Heart left ventricle (tissue), 13 donors: ENCODE data around the gene PTH2R.

Experiments used
- CTCF ChIP-seq, 12 donors: fragments of 200-600 bp; sonication (generic) in 4 of 12; IDR thresholded peaks; one replicate each; pipeline versions ENCODE4 v1.5.0 to v1.8.0; 2018 to 2022; ENCODE audit warnings: antibody characterized with exemption in 12 of 12, mild to moderate bottlenecking in 5 of 12
- POLR2A ChIP-seq, 2 donors: fragments of 450-650 bp; IDR thresholded peaks; one replicate each; pipeline ENCODE4 v1.6.1; 2017; ENCODE audit warnings: antibody characterized with exemption in 2 of 2, mild to moderate bottlenecking in 2 of 2, moderate library complexity in 2 of 2
- donor health status: ischemic (EF 13 %, LVEDD 7.1; RV severe dilation, severe dysfunction).
- donor health status: DM: no; HTN: yes; CAD: no.
- donor health status: DM: no; HTN: no; CAD: no.
- donor health status: ischemic (EF 25% LVEDD 6.9; RV normal size, moderate dysfunction).
- donor health status: ischemic (EF 25% LVEDD 5.7; RV mildly dilated, moderate dysfunction).
- donor health status: ischemic (EF 35%, LVEDD 5.7; RV mildly dilated, moderate dysfunction).
- donor health status: nonischemic (EF 11% LVEDD 7.7; RV severe dilation, severe dysfunction).
- donor health status: DM: yes; HTN: yes; CAD: no.
- donor health status: PGD.
- donor health status: ischemic (EF 29% LVEDD 5.4; RV normal size, mild dysfunction).
- donor health status: nonischemic (EF 23%, LVEDD 6.1; RV moderate dilation, normal function).

- TF ChIP-seq CTCF (IDR thresholded peaks at IDR 0.05) = no peak
- TF ChIP-seq POLR2A (IDR thresholded peaks at IDR 0.05) = no peak
Observed at GRCh38 chr2:208437755-208438154, 31.2 kb downstream of the PTH2R start.
